NCI-H1436 (cell line): Measurements from ENCODE around the gene PLSCR1.

Source experiments
- DNase-seq: peaks from one replicate; lab custom pipeline; 2025; lab: John Stamatoyannopoulos, UW

Gene PLSCR1

DNA sequence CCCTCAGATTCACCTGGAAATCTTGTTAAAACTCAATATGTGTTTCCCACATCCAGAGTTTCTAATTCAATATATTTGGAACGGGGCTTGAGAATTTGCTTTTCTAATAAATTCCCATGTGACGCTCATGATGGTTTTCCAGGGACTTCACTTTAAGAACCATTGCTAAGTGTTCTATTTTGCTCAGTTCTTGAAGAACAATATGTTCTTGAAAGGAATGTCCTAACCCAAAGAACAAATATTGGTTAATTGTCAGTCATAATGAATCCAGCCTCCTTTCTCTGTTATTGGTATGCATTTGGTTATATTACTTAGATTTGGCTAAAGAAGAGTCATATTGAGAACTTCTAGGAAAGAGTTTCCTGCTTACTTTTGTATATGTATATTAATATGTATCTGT, 70.7 kb downstream of the PLSCR1 start:
- no peak for DNase-seq

DNA sequence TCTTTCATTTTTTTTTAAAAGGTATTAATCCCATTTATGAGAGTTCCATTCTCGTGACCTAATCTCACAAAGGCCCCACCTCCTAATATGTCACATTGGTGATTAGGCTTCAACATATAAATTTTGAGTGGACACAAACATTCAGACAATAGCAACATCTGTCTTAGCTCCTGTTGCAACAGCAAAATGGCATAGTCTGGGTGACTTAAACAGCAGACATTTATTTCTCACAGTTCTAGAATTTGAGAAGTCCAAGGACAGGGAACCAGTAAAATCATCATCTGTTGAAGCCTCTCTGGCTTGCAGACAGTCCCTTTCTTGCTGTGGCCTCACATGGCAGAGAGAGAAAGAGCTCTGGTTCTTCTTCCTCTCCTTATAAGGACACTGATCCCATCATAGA, 71.8 kb downstream of the PLSCR1 start:
- DNase-seq, result no peak

- no peak for DNase-seq
Measured at GRCh38 chr3:146471012-146471411, 73.4 kb downstream of the PLSCR1 start.

DNA sequence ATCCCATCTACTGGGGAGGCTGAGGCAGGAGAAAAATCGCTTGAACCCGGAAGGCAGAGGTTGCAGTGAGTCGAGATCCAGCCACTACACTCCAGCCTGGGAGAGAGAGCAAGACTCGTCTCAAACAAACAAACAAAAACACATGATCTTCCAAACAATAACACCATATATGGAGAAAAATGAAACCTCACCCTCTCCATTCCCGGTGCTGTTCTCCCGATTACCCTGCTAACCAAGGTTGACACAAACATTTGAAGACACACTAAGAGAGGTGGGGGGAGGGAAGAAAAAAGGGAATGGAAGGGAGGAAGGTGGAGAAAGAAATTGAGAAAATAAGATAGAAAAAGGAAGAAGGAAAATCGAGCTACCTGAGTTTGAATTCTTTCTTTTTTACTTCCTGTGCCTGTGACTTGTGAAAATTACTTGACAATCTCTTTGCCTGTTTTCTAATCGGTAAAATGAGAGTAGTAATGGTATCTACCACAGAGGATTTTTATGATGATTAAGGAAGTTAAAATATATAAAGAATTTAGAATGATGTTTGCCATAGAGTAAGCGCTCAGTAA, 73.9 kb downstream of the PLSCR1 start:
- peak; percentile 7 for DNase-seq

GRCh38 chr3:146469150-146470017, 75.0 kb downstream of the PLSCR1 start, which contains the start of gene PLSCR2:
Gene PLSCR2 (minus strand): TSS chr3:146469561. CDS start chr3:146459904, 9,657 bp downstream.
- DNase-seq, result peak; percentile 96

DNA sequence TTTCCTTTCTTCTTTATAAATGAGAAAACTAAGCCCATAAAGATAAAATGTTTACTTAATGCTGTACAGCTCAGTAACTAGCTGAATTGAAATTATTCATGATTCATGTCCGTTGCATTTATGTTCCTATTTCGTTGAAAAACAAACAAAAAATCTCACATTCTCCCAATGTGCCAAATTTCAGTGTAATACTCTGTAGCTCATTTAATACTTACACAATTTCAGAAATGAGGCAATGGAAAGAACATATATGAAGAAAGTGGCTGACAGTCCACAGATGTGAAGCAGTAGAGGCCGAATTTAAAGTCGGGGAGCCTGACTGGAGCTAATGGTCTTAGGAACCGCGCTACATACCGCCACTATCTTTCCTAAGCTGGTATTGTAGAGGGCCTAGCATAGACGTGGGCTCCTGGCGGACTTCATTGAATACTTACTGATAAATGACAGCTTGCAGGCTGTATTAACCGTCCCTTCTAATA, 75.7 kb downstream of the PLSCR1 start:
- peak; percentile 33 for DNase-seq

GRCh38 chr3:146468234-146468633, 76.2 kb downstream of the PLSCR1 start:
- no peak for DNase-seq

GRCh38 chr3:146466604-146467003, 77.8 kb downstream of the PLSCR1 start:
- no peak for DNase-seq

DNA sequence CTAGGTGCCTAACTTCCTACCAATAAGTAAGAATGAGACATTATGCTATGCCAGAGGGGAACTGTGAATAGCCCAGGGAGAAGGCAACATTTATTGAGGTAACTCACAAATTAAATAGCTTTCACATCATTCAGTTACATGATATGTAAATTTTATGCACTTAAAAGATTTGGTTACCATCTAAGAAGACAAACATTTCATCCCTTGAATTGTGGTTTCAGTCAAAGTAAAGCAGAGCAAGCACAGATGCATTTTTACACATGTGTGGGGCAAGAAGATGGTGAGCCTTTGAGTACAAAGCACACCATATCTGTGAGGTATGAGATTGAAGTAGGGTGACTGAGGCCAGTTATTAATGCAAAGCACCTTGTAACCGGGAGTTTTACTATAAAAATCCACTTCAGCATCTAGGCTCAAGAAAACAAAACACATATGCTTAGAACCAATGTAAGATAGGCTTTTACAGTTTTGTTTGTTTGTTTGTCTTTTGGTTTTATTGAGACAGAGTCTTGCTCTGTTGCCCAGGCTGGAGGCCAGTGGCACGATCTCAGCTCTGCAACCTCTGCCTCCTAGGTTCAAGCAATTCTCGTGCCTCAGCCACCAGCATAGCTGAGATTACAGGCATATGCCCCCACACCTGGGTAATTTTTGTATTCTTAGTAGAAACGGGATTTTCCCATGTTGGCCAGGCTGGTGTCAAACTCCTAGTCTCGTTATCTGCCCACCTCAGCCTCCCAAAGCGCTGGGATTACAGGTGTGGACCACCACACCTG, 78.5 kb downstream of the PLSCR1 start:
- DNase-seq, result no peak
